Neural crest cell (in vitro differentiated cells): ENCODE data around the gene RXFP4. TPM values are rescaled to one million over a fixed set of nuclear protein-coding genes. Genes with fewer than 3 reads are reported as not detected.
"Not testable (repeated sequence)": the region's sequence is repeated elsewhere in the genome, so short reads cannot be mapped to it uniquely, and the experiment has no call there.

ENCODE experiments used
- DNase-seq: peaks from one replicate; pipeline ENCODE4 v3.0.0; 2021; ENCODE audit warnings: low read depth, mixed read lengths, low spot score
- H3K27ac Mint-ChIP-seq: one replicate; pipeline ENCODE4 v1.8.0; 2021; ENCODE audit warnings: mild to moderate bottlenecking, mixed read lengths; ENCODE audit not compliant: unreplicated experiment
- H3K27me3 Mint-ChIP-seq: 2 replicates; pipeline ENCODE4 v1.8.0; 2021; ENCODE audit warnings: low read depth, mild to moderate bottlenecking, mixed read lengths
- H3K36me3 Mint-ChIP-seq: 2 replicates; pipeline ENCODE4 v1.8.0; 2021; ENCODE audit warnings: low read depth, mild to moderate bottlenecking, mixed read lengths
- H3K4me1 Mint-ChIP-seq: 2 replicates; pipeline ENCODE4 v1.8.0; 2021; ENCODE audit warnings: mixed read lengths
- H3K4me3 Mint-ChIP-seq: one replicate; pipeline ENCODE4 v1.8.0; 2021; ENCODE audit warnings: mild to moderate bottlenecking, mixed read lengths
- H3K9me3 Mint-ChIP-seq: 2 replicates; pipeline ENCODE4 v1.8.0; 2021; ENCODE audit warnings: mixed read lengths
- CTCF ChIP-seq: fragments of 200-600 bp; sonication (generic); conservative IDR thresholded peaks from 2 replicates; pipeline ENCODE4 v1.5.0; 2021; ENCODE audit warnings: antibody characterized with exemption, mild to moderate bottlenecking
- total RNA-seq: library from RNA; stranded (reverse); gene quantifications from 2 replicates; pipeline ENCODE4 v1.2.1, GENCODE V29; 2021

The RXFP4 gene
- total RNA-seq, 1 donor from 2014 or later, result not detected

GRCh38 chr1:155982106-155982505, 40.7 kb downstream of the RXFP4 start:
- TF ChIP-seq CTCF, result no peak
- H3K36me3 Mint-ChIP-seq, result no peaks in the 10 kb centered on the region
- H3K4me3 Mint-ChIP-seq, result peak overlapping the region; percentile 50
- DNase-seq, result no peak
- H3K9me3 Mint-ChIP-seq, result no peaks in the 10 kb centered on the region
- H3K27me3 Mint-ChIP-seq, result no peaks in the 10 kb centered on the region
- H3K27ac Mint-ChIP-seq, result peak overlapping the region; percentile 43
- H3K4me1 Mint-ChIP-seq, result peaks cover 59% of the 10 kb centered on the region

GRCh38 chr1:155983191-155984024, 42.0 kb downstream of the RXFP4 start:
- no peaks in the 10 kb centered on the region for H3K27me3 Mint-ChIP-seq
- DNase-seq, result peak; percentile 22
- H3K4me3 Mint-ChIP-seq, result peak overlapping the region; percentile 64
- H3K36me3 Mint-ChIP-seq, result no peaks in the 10 kb centered on the region
- no peaks in the 10 kb centered on the region for H3K9me3 Mint-ChIP-seq
- TF ChIP-seq CTCF, result no peak
- peak overlapping the region; percentile 94 for H3K27ac Mint-ChIP-seq
- peaks cover 54% of the 10 kb centered on the region for H3K4me1 Mint-ChIP-seq

- Mint-ChIP-seq H3K27me3 (no peaks in the 10 kb centered on the region), H3K4me1 (peaks cover 53% of the 10 kb centered on the region), H3K36me3 (no peaks in the 10 kb centered on the region), H3K27ac (peak overlapping the region; percentile 62), H3K4me3 (no peak overlapping the region), H3K9me3 (no peaks in the 10 kb centered on the region)
- DNase-seq, result no peak
- TF ChIP-seq CTCF, result no peak
Measured at GRCh38 chr1:155984341-155984740, 42.9 kb downstream of the RXFP4 start.

GRCh38 chr1:155984903-155985645, 43.6 kb downstream of the RXFP4 start:
- not testable (repeated sequence) for H3K27ac Mint-ChIP-seq, H3K27me3 Mint-ChIP-seq, H3K9me3 Mint-ChIP-seq, DNase-seq, H3K4me3 Mint-ChIP-seq, H3K36me3 Mint-ChIP-seq
- peaks cover 54% of the 10 kb centered on the region for H3K4me1 Mint-ChIP-seq

GRCh38 chr1:155989242-155990004, 48.0 kb downstream of the RXFP4 start:
- peaks cover 34% of the 10 kb centered on the region for H3K4me1 Mint-ChIP-seq
- no peaks in the 10 kb centered on the region for H3K9me3 Mint-ChIP-seq
- H3K36me3 Mint-ChIP-seq, result no peaks in the 10 kb centered on the region
- no peaks in the 10 kb centered on the region for H3K27me3 Mint-ChIP-seq
- TF ChIP-seq CTCF, result peak; percentile 94
- H3K4me3 Mint-ChIP-seq, result peak overlapping the region; percentile 31
- H3K27ac Mint-ChIP-seq, result no peak overlapping the region
- peak; percentile 80 for DNase-seq
